Measurements from ENCODE around the gene ACP6. TPM values are rescaled to one million over a fixed set of nuclear protein-coding genes. Genes with fewer than 3 reads are reported as not detected.
"Not testable (repeated sequence)": the region's sequence is repeated elsewhere in the genome, so short reads cannot be mapped to it uniquely, and the experiment has no call there.

Gene ACP6
- polyA plus RNA-seq, 5 donors: 21.0 to 25.1 (median 22.9) TPM

DNA sequence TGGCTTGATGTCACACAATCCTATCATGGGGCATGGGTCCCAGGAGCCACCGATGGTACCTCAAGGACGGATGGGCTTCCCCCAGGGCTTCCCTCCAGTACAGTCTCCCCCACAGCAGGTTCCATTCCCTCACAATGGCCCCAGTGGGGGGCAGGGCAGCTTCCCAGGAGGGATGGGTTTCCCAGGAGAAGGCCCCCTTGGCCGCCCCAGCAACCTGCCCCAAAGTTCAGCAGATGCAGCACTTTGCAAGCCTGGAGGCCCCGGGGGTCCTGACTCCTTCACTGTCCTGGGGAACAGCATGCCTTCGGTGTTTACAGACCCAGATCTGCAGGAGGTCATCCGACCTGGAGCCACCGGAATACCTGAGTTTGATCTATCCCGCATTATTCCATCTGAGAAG lies 46.3 kb downstream of the ACP6 start:
- no peak for DNase-seq

- no peak for DNase-seq
Measured at GRCh38 chr1:147622731-147623130, 47.6 kb downstream of the ACP6 start.

DNA sequence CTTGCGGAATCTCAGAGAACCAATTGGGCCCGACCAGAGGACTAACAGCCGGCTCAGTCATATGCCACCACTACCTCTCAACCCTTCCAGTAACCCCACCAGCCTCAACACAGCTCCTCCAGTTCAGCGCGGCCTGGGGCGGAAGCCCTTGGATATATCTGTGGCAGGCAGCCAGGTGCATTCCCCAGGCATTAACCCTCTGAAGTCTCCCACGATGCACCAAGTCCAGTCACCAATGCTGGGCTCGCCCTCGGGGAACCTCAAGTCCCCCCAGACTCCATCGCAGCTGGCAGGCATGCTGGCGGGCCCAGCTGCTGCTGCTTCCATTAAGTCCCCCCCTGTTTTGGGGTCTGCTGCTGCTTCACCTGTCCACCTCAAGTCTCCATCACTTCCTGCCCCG lies 49.8 kb downstream of the ACP6 start:
- no peak for DNase-seq

- DNase-seq: no peak
Measured at GRCh38 chr1:147619741-147620140, 50.6 kb downstream of the ACP6 start.

DNA sequence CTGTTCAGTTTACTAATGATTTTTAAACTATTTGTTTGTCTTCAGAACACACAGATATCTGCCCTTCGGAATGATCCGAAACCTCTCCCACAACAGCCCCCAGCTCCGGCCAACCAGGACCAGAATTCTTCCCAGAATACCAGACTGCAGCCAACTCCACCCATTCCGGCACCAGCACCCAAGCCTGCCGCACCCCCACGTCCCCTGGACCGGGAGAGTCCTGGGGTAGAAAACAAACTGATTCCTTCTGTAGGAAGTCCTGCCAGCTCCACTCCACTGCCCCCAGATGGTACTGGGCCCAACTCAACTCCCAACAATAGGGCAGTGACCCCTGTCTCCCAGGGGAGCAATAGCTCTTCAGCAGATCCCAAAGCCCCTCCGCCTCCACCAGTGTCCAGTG lies 51.6 kb downstream of the ACP6 start:
- no peak for DNase-seq

DNA sequence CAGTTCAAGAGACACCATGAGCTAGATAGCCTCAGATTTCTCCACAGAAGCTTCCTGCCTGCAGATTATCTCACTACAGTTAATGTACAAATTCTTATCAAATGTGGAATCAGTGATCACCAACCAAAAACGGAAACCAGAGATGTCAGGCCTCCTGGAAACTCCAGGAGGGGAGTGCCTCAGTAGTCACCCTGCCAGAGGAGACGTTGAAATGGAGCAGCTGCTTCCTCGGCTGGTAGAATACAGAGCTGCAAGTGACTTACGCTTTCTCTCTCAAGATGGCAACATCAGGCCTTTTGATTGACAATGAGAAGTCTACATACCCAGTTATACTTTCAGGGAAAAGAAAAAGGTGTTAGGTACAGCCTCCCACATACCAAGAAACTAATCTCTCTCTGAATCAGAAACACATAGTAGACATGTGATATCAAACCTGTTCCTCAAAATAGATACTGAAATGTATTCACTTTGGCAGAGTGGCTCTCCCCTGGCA lies 52.2 kb downstream of the ACP6 start:
- DNase-seq: no peak

- DNase-seq: not testable (repeated sequence)
Measured at GRCh38 chr1:147614966-147615365, 55.4 kb downstream of the ACP6 start.

- no peak for DNase-seq
Measured at GRCh38 chr1:147613506-147613905, 56.8 kb downstream of the ACP6 start.

- no peak for DNase-seq
Measured at GRCh38 chr1:147612366-147612765, 58.0 kb downstream of the ACP6 start.

GRCh38 chr1:147611586-147611985 lies 58.7 kb downstream of the ACP6 start:
- DNase-seq: no peak

- DNase-seq: no peak
Measured at GRCh38 chr1:147611021-147611426, 59.3 kb downstream of the ACP6 start.

GRCh38 chr1:147609358-147609757 lies 61.0 kb downstream of the ACP6 start:
- DNase-seq: no peak

DNA sequence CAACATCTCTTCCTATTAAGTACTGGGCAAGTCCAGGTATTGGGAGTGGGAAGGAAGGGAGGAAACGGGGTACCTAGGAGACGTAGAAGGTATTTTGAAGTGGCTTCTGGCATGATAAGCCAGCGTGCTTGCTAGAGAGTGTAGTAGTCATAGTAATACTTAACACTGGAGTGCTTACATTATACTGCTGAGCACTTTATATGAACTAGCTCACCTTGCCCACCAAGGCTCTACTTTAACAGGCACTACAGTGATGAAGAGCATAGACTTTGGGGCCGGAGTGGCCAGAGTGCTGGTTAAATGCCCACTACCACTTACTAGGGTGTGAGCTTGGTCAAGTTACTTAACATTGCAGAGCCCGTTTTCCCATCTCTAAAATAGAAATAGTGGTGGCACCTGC lies 61.7 kb downstream of the ACP6 start:
- DNase-seq: no peak

DNA sequence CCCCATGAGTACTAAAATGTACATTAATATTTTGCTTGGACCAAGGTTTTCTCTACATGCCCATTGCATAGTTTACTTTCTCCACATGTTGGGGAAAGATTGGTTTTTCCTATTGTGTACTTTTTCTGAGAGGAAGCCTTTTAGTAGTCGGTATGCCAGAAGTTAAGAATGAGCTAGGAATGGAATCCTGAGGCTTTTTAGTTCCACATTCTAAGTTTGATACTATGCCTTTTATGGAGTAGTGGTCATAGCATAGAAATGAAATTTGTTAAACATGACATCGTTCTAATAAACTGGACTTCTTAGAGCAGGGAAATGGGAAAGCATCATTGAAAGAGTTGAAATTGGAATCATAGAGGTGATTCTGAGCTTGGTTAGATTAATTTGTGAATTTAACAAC lies 64.7 kb downstream of the ACP6 start:
- no peak for DNase-seq

GRCh38 chr1:147603986-147604385 lies 66.3 kb downstream of the ACP6 start:
- DNase-seq: no peak

DNA sequence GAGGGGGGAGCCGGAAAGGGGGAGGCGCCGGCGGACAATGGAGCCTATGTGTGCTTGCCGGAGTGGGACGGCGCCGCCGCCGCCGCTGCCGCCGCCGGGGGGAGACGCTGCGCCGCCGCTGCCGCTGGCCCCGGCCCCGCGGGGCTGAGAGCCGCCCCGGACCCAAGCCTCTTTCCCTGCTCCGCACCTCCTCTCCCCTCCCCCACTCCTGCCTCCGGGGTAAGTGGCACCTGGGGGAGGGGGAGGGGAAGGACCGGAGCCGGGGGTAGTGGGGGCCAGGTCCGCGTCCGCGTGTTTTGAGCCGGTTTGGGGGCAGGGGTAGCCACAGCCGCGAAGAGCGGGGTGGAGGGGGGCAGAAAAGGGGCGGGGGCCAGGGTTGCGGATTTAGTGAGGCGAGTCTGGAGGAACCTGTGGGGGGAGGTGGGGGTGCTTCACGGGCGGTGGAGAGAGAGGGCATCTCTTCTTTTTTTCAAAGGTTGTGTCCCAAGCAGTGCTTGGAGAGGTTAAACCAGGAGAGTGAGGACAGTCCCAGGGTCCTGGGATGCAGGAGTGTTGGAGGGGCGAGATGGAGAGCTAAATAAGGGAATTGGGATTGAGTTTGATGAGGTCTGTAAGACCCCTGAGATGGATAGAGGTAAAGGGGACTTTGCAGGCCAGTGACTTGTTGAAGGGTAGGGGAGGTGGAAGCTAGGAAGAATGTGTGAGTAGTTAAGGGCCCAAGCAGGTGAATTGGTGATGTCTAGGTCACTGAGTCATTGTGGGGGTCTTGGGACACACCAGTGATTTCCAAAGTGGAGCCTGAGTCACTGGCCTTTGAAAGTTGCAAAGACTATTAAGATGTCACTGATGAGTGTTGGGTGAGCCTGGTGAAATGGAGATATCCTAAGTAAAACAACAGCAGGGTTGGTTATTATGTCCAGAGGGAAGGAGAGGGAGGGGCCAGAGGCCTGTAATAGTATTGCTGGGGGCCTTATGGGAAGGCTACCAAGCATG lies 69.9 kb downstream of the ACP6 start:
- no peak for DNase-seq

GRCh38 chr1:147599362-147600118 lies 70.8 kb downstream of the ACP6 start:
- DNase-seq: peak; percentile 96

GRCh38 chr1:147598621-147599361 lies 71.5 kb downstream of the ACP6 start:
- peak; percentile 68 to 70 for DNase-seq

DNA sequence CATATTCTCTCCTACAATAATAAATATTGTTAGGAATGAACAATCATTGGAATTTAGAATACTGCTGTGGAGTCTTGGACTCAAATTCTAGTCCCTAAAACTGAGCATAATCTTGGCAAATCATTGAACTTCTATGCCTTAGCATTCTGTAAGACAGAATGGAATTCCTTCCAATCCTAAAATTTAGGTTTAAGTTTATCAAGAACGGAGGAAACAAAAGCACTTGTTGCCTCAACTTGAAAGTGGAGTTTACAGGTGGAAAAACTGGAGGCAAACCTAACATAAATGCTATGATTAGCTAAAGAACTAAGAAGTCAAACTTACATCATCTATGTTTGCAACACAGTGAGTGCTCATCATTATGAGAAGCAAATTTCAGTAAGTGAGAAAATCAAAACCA lies 73.3 kb downstream of the ACP6 start:
- no peak for DNase-seq
